Common myeloid progenitor, CD34-positive (primary cell): Measurements from ENCODE around the gene CHADL.

Source experiments
- CTCF ChIA-PET: fragments of 350-600 bp; sonication (Branson Sonifier 250); formaldehyde crosslinking; loops from one replicate; lab custom pipeline; 2021; ENCODE audit warnings: antibody characterized with exemption; lab: Charles Lee
- POLR2A ChIA-PET: fragments of 350-600 bp; sonication (Branson Sonifier 250); formaldehyde crosslinking; loops from one replicate; lab custom pipeline; 2021; ENCODE audit warnings: antibody characterized with exemption; lab: Charles Lee
- DNase-seq, 3 donors: peaks; one replicate each; pipeline versions ENCODE4 v3.0.0 to v3.0.0-alpha.2; 2013
- H3K27ac ChIP-seq, 2 experiments: 1 replicate in 1 of 2; 2 replicates in 1 of 2; pipeline ENCODE4 v1.7.0; 2013; ENCODE audit warnings: inconsistent platforms in 2 of 2, low read length in 2 of 2, mild to moderate bottlenecking in 2 of 2, low read depth in 1 of 2, moderate library complexity in 1 of 2; ENCODE audit not compliant: severe bottlenecking in 2 of 2, insufficient read depth in 1 of 2, poor library complexity in 1 of 2
- H3K27me3 ChIP-seq, 5 experiments: replicated peaks in 2 of 5; 1 replicate in 3 of 5; 2 replicates in 2 of 5; pipeline versions ENCODE4 v1.6.1 to v1.7.0; 2013; ENCODE audit warnings: low read length in 4 of 5, mild to moderate bottlenecking in 2 of 5, moderate library complexity in 2 of 5, inconsistent platforms in 1 of 5; ENCODE audit not compliant: insufficient read depth in 5 of 5, control insufficient read depth in 4 of 5
- H3K36me3 ChIP-seq, 4 experiments: 1 replicate in 2 of 4; 2 replicates in 2 of 4; pipeline versions ENCODE4 v1.6.1 to v1.7.0; 2013; ENCODE audit warnings: low read length in 3 of 4, control low read depth in 1 of 4, mild to moderate bottlenecking in 1 of 4; ENCODE audit not compliant: control insufficient read depth in 4 of 4, insufficient read depth in 4 of 4
- H3K4me1 ChIP-seq, 4 experiments: 1 replicate in 3 of 4; 2 replicates in 1 of 4; pipeline versions ENCODE4 v1.6.1 to v1.7.1; 2013; ENCODE audit warnings: low read length in 3 of 4, mild to moderate bottlenecking in 3 of 4, control low read depth in 1 of 4, inconsistent platforms in 1 of 4, moderate library complexity in 1 of 4; ENCODE audit not compliant: control insufficient read depth in 4 of 4, insufficient read depth in 4 of 4; ENCODE audit errors: control extremely low read depth in 1 of 4
- H3K4me3 ChIP-seq, 7 experiments: 1 replicate in 4 of 7; 2 replicates in 3 of 7; pipeline versions ENCODE4 v1.5.1 to v1.7.0; 2013; ENCODE audit warnings: mild to moderate bottlenecking in 7 of 7, low read length in 6 of 7, moderate library complexity in 6 of 7, inconsistent platforms in 2 of 7, low read depth in 2 of 7, control low read depth in 1 of 7; ENCODE audit not compliant: insufficient read depth in 4 of 7, control insufficient read depth in 1 of 7; ENCODE audit errors: extremely low read depth in 1 of 7
- H3K9me3 ChIP-seq, 5 experiments: 1 replicate in 4 of 5; 2 replicates in 1 of 5; pipeline versions ENCODE4 v1.6.1 to v1.7.1; 2013; ENCODE audit warnings: low read length in 4 of 5, mild to moderate bottlenecking in 2 of 5, inconsistent platforms in 1 of 5, low read depth in 1 of 5, moderate library complexity in 1 of 5; ENCODE audit not compliant: control insufficient read depth in 4 of 5, insufficient read depth in 2 of 5; ENCODE audit errors: control extremely low read depth in 1 of 5
- WGBS: methylation state at CpG from one replicate; pipeline ENCODE4 v1.1.5; 2013; ENCODE audit not compliant: insufficient coverage; 5-methylcytosine and 5-hydroxymethylcytosine counted together

Gene CHADL

GRCh38 chr22:41197038-41197972 lies 43.4 kb downstream of the CHADL start:
- Histone ChIP-seq H3K27me3 (no peaks in the 10 kb centered on the region), H3K4me1 (peaks cover 10 to 29% (median 22%) of the 10 kb centered on the region in 4 experiments), H3K9me3 (no peaks in the 10 kb centered on the region), H3K4me3 (peak overlapping the region; percentile 61 to 91 (median 80)), H3K27ac (peak overlapping the region in 1 of 2 experiments; percentile 25), H3K36me3 (no peaks in the 10 kb centered on the region)
- DNase-seq, result peak; percentile 70 to 82 (median 73)
- POLR2A ChIA-PET, result interaction anchor here (0.6 kb wide), 1 partner anchor 176 kb away, joined by 3 read pairs; no protein-coding TSS in a partner anchor
- whole genome bisulfite sequencing, result 0% methylated on average over 56 of the region's 91 CpGs
- CTCF ChIA-PET, result interaction anchor here (0.8 to 4.2 kb wide), 7 partner anchors 10 to 83 kb away, joined by 3 to 23 read pairs (median 3); no protein-coding TSS in a partner anchor

- no peaks in the 10 kb centered on the region for H3K9me3 ChIP-seq
- CTCF ChIA-PET, result no interaction called here
- 98% methylated on average over 5 of the region's 6 CpGs for WGBS
- peaks cover 10 to 21% (median 18%) of the 10 kb centered on the region in 4 experiments for H3K4me1 ChIP-seq
- H3K4me3 ChIP-seq, result no peak overlapping the region
- POLR2A ChIA-PET, result no interaction called here
- no peaks in the 10 kb centered on the region for H3K27me3 ChIP-seq
- no peaks in the 10 kb centered on the region for H3K36me3 ChIP-seq
- no peak overlapping the region for H3K27ac ChIP-seq
- no peak for DNase-seq
Measured at GRCh38 chr22:41193829-41194228, 46.9 kb downstream of the CHADL start.

- no peaks in the 10 kb centered on the region for H3K27me3 ChIP-seq
- ChIA-PET POLR2A (no interaction called here), CTCF (interaction anchor here (0.9 to 1.5 kb wide), 3 partner anchors 16 to 46 kb away, joined by 3 to 7 read pairs (median 3); no protein-coding TSS in a partner anchor)
- no peaks in the 10 kb centered on the region for H3K4me1 ChIP-seq
- H3K36me3 ChIP-seq, result no peaks in the 10 kb centered on the region
- no CpG with 5 or more reads among the region's 2 CpGs for WGBS
- no peak for DNase-seq
- no peak overlapping the region for H3K27ac ChIP-seq
- no peak overlapping the region for H3K4me3 ChIP-seq
- no peaks in the 10 kb centered on the region for H3K9me3 ChIP-seq
Measured at GRCh38 chr22:41191467-41191866, 49.3 kb downstream of the CHADL start.

GRCh38 chr22:41184679-41185078 lies 56.1 kb downstream of the CHADL start:
- CTCF ChIA-PET, result interaction anchor here (1.1 to 1.2 kb wide), 2 partner anchors 11 to 52 kb away, joined by 4 read pairs; no protein-coding TSS in a partner anchor
- 25% methylated on average over 1 of the region's 3 CpGs for WGBS
- POLR2A ChIA-PET, result no interaction called here

GRCh38 chr22:41181349-41182241 lies 59.1 kb downstream of the CHADL start:
- Histone ChIP-seq H3K4me3 (no peak overlapping the region), H3K36me3 (peaks cover 6 to 33% (median 20%) of the 10 kb centered on the region in 4 experiments), H3K9me3 (no peaks in the 10 kb centered on the region), H3K27me3 (no peaks in the 10 kb centered on the region), H3K4me1 (peaks cover 0 to 7% (median 6%) of the 10 kb centered on the region in 4 experiments), H3K27ac (no peak overlapping the region)
- WGBS, result 69% methylated on average over 15 of the region's 15 CpGs
- peak; percentile 25 to 61 (median 40) for DNase-seq
- ChIA-PET POLR2A (no interaction called here), CTCF (interaction anchor here (0.8 to 3.3 kb wide), 3 partner anchors 16 to 56 kb away, joined by 3 to 10 read pairs (median 3); no protein-coding TSS in a partner anchor)

More at GRCh38 chr22:41184679-41185078, 56.1 kb downstream of the CHADL start:
- Histone ChIP-seq H3K4me1 (peaks cover 0 to 7% (median 4%) of the 10 kb centered on the region in 4 experiments), H3K27me3 (no peaks in the 10 kb centered on the region), H3K27ac (no peak overlapping the region), H3K36me3 (peaks cover 0 to 7% (median 3%) of the 10 kb centered on the region in 4 experiments), H3K4me3 (peak overlapping the region in 1 of 7 experiments; percentile 12), H3K9me3 (no peaks in the 10 kb centered on the region)
- DNase-seq, result peak in 1 of 3 donors; percentile 28

GRCh38 chr22:41180926-41181325 lies 59.8 kb downstream of the CHADL start:
- WGBS, result 86% methylated on average over 3 of the region's 3 CpGs
- H3K9me3 ChIP-seq, result no peaks in the 10 kb centered on the region
- CTCF ChIA-PET, result interaction anchor here (1.0 to 3.3 kb wide), 2 partner anchors 15 to 57 kb away, joined by 3 to 10 read pairs; no protein-coding TSS in a partner anchor
- DNase-seq, result no peak
- POLR2A ChIA-PET, result no interaction called here
- no peaks in the 10 kb centered on the region for H3K27me3 ChIP-seq
- peaks cover 0 to 7% (median 6%) of the 10 kb centered on the region in 4 experiments for H3K4me1 ChIP-seq
- H3K4me3 ChIP-seq, result no peak overlapping the region
- peaks cover 11 to 39% (median 25%) of the 10 kb centered on the region in 4 experiments for H3K36me3 ChIP-seq
- H3K27ac ChIP-seq, result peak overlapping the region in 1 of 2 experiments; percentile 2
